Activated naive CD4-positive, alpha-beta T cell treated with anti-CD3 and anti-CD28 coated beads for 36 hours (primary cell): ENCODE data around the gene SEL1L3. TPM values are rescaled to one million over a fixed set of nuclear protein-coding genes. Genes with fewer than 3 reads are reported as not detected.

Experiments used
- CTCF ChIA-PET: fragments of 350-600 bp; sonication (Branson Sonifier 250); formaldehyde crosslinking; loops from one replicate; lab custom pipeline; 2021; ENCODE audit warnings: antibody characterized with exemption; lab: Charles Lee
- DNase-seq: peaks from one replicate; pipeline ENCODE4 v3.0.0-alpha.2; 2020
- H3K27ac Mint-ChIP-seq: one replicate; pipeline ENCODE4 v1.8.0; 2021; ENCODE audit warnings: mild to moderate bottlenecking, mixed read lengths
- H3K27me3 Mint-ChIP-seq: one replicate; pipeline ENCODE4 v1.8.0; 2021; ENCODE audit warnings: low read depth, mixed read lengths
- H3K36me3 Mint-ChIP-seq: one replicate; pipeline ENCODE4 v1.8.0; 2021; ENCODE audit warnings: low read depth, mixed read lengths
- H3K4me1 Mint-ChIP-seq: one replicate; pipeline ENCODE4 v1.8.0; 2021; ENCODE audit warnings: low read depth, mixed read lengths
- H3K4me3 Mint-ChIP-seq: one replicate; pipeline ENCODE4 v1.8.0; 2021; ENCODE audit warnings: mild to moderate bottlenecking, moderate library complexity, mixed read lengths
- H3K9me3 Mint-ChIP-seq: one replicate; pipeline ENCODE4 v1.8.0; 2021; ENCODE audit warnings: mixed read lengths
- intact Hi-C: fragments of 100-400 bp; cut with micrococcal nuclease; formaldehyde crosslinking; loops from one replicate; pipeline ENCODE4 v1.15.1; 2023
- total RNA-seq, 2 experiments: library from RNA; stranded (reverse); gene quantifications; one replicate each; pipeline ENCODE4 v1.2.3, GENCODE V29; 2021

SEL1L3 gene
- total RNA-seq, 2 experiments from 2014 or later, result 32.3 to 38.2 TPM

GRCh38 chr4:25843340-25844097 is 19.3 kb downstream of the SEL1L3 start:
- Mint-ChIP-seq H3K27me3 (no peaks in the 10 kb centered on the region), H3K9me3 (no peaks in the 10 kb centered on the region), H3K4me1 (peaks cover 51% of the 10 kb centered on the region), H3K4me3 (no peak overlapping the region), H3K27ac (no peak overlapping the region), H3K36me3 (peaks cover 20% of the 10 kb centered on the region)
- DNase-seq, result peak; percentile 50
- CTCF ChIA-PET, result interaction anchor here (0.8 kb wide), 1 partner anchor 11 kb away, joined by 3 read pairs; no protein-coding TSS in a partner anchor
- intact Hi-C loops, result loop anchor here (5.0 kb wide), 3 partner anchors 69 to 479 kb away; partner anchors contain the start of genes RBPJ and SMIM20

- no peaks in the 10 kb centered on the region for H3K27me3 Mint-ChIP-seq
- H3K4me1 Mint-ChIP-seq, result peaks cover 40% of the 10 kb centered on the region
- H3K4me3 Mint-ChIP-seq, result no peak overlapping the region
- CTCF ChIA-PET, result interaction anchor here (0.8 to 1.0 kb wide), 3 partner anchors 18 to 104 kb away, joined by 3 read pairs; no protein-coding TSS in a partner anchor
- H3K9me3 Mint-ChIP-seq, result no peaks in the 10 kb centered on the region
- intact Hi-C loops, result loop anchor here (1.0 to 5.0 kb wide), 4 partner anchors 19 to 480 kb away; partner anchors contain the start of genes RBPJ and SMIM20
- peak; percentile 65 for DNase-seq
- H3K27ac Mint-ChIP-seq, result no peak overlapping the region
- peaks cover 20% of the 10 kb centered on the region for H3K36me3 Mint-ChIP-seq
Measured at GRCh38 chr4:25842229-25842845, 20.5 kb downstream of the SEL1L3 start.

- Mint-ChIP-seq H3K27me3 (no peaks in the 10 kb centered on the region), H3K9me3 (no peaks in the 10 kb centered on the region), H3K27ac (no peak overlapping the region), H3K36me3 (peaks cover 10% of the 10 kb centered on the region), H3K4me1 (peaks cover 28% of the 10 kb centered on the region), H3K4me3 (no peak overlapping the region)
- intact Hi-C loops, result loop anchor here (5.0 kb wide), 3 partner anchors 73 to 483 kb away; partner anchors contain the start of genes RBPJ and SMIM20
- CTCF ChIA-PET, result interaction anchor here (0.6 kb wide), 1 partner anchor 455 kb away, joined by 3 read pairs; no protein-coding TSS in a partner anchor
- no peak for DNase-seq
Measured at GRCh38 chr4:25839687-25840086, 23.1 kb downstream of the SEL1L3 start.

GRCh38 chr4:25839233-25839632 is 23.6 kb downstream of the SEL1L3 start:
- no peak for DNase-seq
- Mint-ChIP-seq H3K9me3 (no peaks in the 10 kb centered on the region), H3K36me3 (peaks cover 10% of the 10 kb centered on the region), H3K4me3 (no peak overlapping the region), H3K27me3 (no peaks in the 10 kb centered on the region), H3K27ac (no peak overlapping the region), H3K4me1 (peaks cover 23% of the 10 kb centered on the region)
- intact Hi-C loops, result no loop called here
- CTCF ChIA-PET, result interaction anchor here (0.6 kb wide), 1 partner anchor 455 kb away, joined by 3 read pairs; no protein-coding TSS in a partner anchor

GRCh38 chr4:25838526-25838925 is 24.3 kb downstream of the SEL1L3 start:
- Mint-ChIP-seq H3K9me3 (no peaks in the 10 kb centered on the region), H3K36me3 (peaks cover 10% of the 10 kb centered on the region), H3K27ac (no peak overlapping the region), H3K4me1 (peaks cover 16% of the 10 kb centered on the region), H3K27me3 (no peaks in the 10 kb centered on the region), H3K4me3 (no peak overlapping the region)
- CTCF ChIA-PET, result interaction anchor here (0.6 kb wide), 1 partner anchor 199 kb away, joined by 4 read pairs; no protein-coding TSS in a partner anchor
- intact Hi-C loops, result no loop called here
- no peak for DNase-seq

- no peak overlapping the region for H3K4me3 Mint-ChIP-seq
- H3K27ac Mint-ChIP-seq, result no peak overlapping the region
- no peak for DNase-seq
- H3K9me3 Mint-ChIP-seq, result no peaks in the 10 kb centered on the region
- CTCF ChIA-PET, result interaction anchor here (0.6 to 0.7 kb wide), 2 partner anchors 9 to 643 kb away, joined by 4 read pairs; no protein-coding TSS in a partner anchor
- intact Hi-C loops, result no loop called here
- no peaks in the 10 kb centered on the region for H3K27me3 Mint-ChIP-seq
- H3K4me1 Mint-ChIP-seq, result peaks cover 3% of the 10 kb centered on the region
- peaks cover 11% of the 10 kb centered on the region for H3K36me3 Mint-ChIP-seq
Measured at GRCh38 chr4:25837107-25837506, 25.7 kb downstream of the SEL1L3 start.

GRCh38 chr4:25835384-25835783 is 27.4 kb downstream of the SEL1L3 start:
- DNase-seq, result no peak
- Mint-ChIP-seq H3K9me3 (no peaks in the 10 kb centered on the region), H3K4me3 (no peak overlapping the region), H3K27ac (no peak overlapping the region), H3K27me3 (no peaks in the 10 kb centered on the region), H3K4me1 (no peaks in the 10 kb centered on the region), H3K36me3 (peaks cover 6% of the 10 kb centered on the region)
- CTCF ChIA-PET, result no interaction called here
- intact Hi-C loops, result no loop called here

- CTCF ChIA-PET, result no interaction called here
- Mint-ChIP-seq H3K27me3 (no peaks in the 10 kb centered on the region), H3K4me1 (no peaks in the 10 kb centered on the region), H3K27ac (no peak overlapping the region), H3K36me3 (peaks cover 9% of the 10 kb centered on the region), H3K4me3 (no peak overlapping the region), H3K9me3 (no peaks in the 10 kb centered on the region)
- intact Hi-C loops, result no loop called here
- DNase-seq, result no peak
Measured at GRCh38 chr4:25834411-25835107, 28.2 kb downstream of the SEL1L3 start.

GRCh38 chr4:25830548-25830947 is 32.2 kb downstream of the SEL1L3 start:
- Mint-ChIP-seq H3K27ac (no peak overlapping the region), H3K4me1 (no peaks in the 10 kb centered on the region), H3K27me3 (no peaks in the 10 kb centered on the region), H3K9me3 (no peaks in the 10 kb centered on the region), H3K36me3 (peaks cover 11% of the 10 kb centered on the region), H3K4me3 (no peak overlapping the region)
- no peak for DNase-seq
- intact Hi-C loops, result no loop called here
- CTCF ChIA-PET, result no interaction called here

- no peaks in the 10 kb centered on the region for H3K9me3 Mint-ChIP-seq
- intact Hi-C loops, result no loop called here
Measured at GRCh38 chr4:25827897-25828296, 34.9 kb downstream of the SEL1L3 start.

GRCh38 chr4:25827373-25827772 is 35.4 kb downstream of the SEL1L3 start:
- Mint-ChIP-seq H3K9me3 (no peaks in the 10 kb centered on the region), H3K27me3 (no peaks in the 10 kb centered on the region), H3K27ac (no peak overlapping the region), H3K36me3 (peaks cover 14% of the 10 kb centered on the region), H3K4me1 (no peaks in the 10 kb centered on the region), H3K4me3 (no peak overlapping the region)
- intact Hi-C loops, result no loop called here
- CTCF ChIA-PET, result interaction anchor here (0.7 kb wide), 1 partner anchor 9 kb away, joined by 3 read pairs; no protein-coding TSS in a partner anchor
- no peak for DNase-seq

More at GRCh38 chr4:25827897-25828296, 34.9 kb downstream of the SEL1L3 start:
- H3K4me3 Mint-ChIP-seq, result no peak overlapping the region
- no peak overlapping the region for H3K27ac Mint-ChIP-seq
- H3K4me1 Mint-ChIP-seq, result no peaks in the 10 kb centered on the region
- H3K36me3 Mint-ChIP-seq, result peaks cover 13% of the 10 kb centered on the region
- DNase-seq, result no peak
- CTCF ChIA-PET, result interaction anchor here (0.7 kb wide), 2 partner anchors 8 to 9 kb away, joined by 3 to 4 read pairs; no protein-coding TSS in a partner anchor
- no peaks in the 10 kb centered on the region for H3K27me3 Mint-ChIP-seq
